Measurements from ENCODE around the gene HSPBP1.
A peak's percentile ranks its signal among the peaks of the same experiment; 100 is the strongest.

The HSPBP1 gene

DNA sequence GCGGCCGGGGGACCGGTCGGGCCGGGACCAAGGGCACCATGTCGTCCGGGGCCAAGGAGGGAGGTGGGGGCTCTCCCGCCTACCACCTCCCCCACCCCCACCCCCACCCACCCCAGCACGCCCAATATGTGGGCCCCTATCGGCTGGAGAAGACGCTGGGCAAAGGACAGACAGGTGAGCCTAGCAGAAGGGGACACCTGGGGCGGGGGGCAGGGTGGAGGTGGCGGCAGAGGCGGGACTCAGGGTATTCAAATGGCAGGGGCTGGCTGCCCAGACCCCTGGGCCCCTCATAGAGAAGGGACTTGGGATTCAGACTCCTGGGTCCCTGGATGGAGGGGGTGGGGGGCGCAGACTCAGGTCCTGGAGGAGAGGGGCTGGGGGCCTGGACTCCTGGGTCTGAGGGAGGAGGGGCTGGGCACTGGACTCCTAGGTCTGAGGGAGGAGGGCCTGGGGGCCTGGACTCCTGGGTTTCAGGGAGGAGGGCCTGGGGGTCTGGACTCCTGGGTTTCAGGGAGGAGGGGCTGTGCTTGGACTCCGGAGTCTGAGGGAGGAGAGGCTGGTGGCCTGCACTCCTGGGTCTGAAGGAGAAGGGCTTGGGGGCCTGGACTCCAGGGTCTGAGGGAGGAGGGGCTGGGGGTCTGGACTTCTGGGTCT is 4.6 kb upstream of the HSPBP1 start:
- peaks cover 21% of the 10 kb centered on the region for H3K4me1 ChIP-seq (ENCODE audit: low read length)
- H3F3A ChIP-seq (ENCODE audit: insufficient read depth, low read length), result peaks cover 9% of the 10 kb centered on the region
- H3K9me2 ChIP-seq (replicated peaks; ENCODE audit: insufficient read depth, low read length), result no peaks in the 10 kb centered on the region
- no peak overlapping the region for H3K9ac ChIP-seq (ENCODE audit: low read length)
- H3K27me3 ChIP-seq (replicated peaks; ENCODE audit: insufficient read depth, low read length), result no peaks in the 10 kb centered on the region
- no peak overlapping the region for H2AFZ ChIP-seq (ENCODE audit: low read length)
- H3K4me2 ChIP-seq (ENCODE audit: low read depth, low read length), result no peak overlapping the region
- H4K20me1 ChIP-seq (ENCODE audit: insufficient read depth, low read length), result no peaks in the 10 kb centered on the region
- H3K9me3 ChIP-seq (replicated peaks; ENCODE audit: insufficient read depth, low read length), result no peaks in the 10 kb centered on the region
- no peaks in the 10 kb centered on the region for H3K36me3 ChIP-seq (replicated peaks; ENCODE audit: insufficient read depth, low read length)
- H3K79me2 ChIP-seq (ENCODE audit: low read length), result peaks cover 3% of the 10 kb centered on the region
- no peak for TF ChIP-seq EZH2phosphoT487 (IDR thresholded peaks at IDR 0.05; ENCODE audit: low read length)
- TF ChIP-seq, protein P1, sequence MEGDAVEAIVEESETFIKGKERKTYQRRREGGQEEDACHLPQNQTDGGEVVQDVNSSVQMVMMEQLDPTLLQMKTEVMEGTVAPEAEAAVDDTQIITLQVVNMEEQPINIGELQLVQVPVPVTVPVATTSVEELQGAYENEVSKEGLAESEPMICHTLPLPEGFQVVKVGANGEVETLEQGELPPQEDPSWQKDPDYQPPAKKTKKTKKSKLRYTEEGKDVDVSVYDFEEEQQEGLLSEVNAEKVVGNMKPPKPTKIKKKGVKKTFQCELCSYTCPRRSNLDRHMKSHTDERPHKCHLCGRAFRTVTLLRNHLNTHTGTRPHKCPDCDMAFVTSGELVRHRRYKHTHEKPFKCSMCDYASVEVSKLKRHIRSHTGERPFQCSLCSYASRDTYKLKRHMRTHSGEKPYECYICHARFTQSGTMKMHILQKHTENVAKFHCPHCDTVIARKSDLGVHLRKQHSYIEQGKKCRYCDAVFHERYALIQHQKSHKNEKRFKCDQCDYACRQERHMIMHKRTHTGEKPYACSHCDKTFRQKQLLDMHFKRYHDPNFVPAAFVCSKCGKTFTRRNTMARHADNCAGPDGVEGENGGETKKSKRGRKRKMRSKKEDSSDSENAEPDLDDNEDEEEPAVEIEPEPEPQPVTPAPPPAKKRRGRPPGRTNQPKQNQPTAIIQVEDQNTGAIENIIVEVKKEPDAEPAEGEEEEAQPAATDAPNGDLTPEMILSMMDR (IDR thresholded peaks at IDR 0.05; ENCODE audit: low read length), result no peak
- no peak for TF ChIP-seq EZH2 (optimal IDR thresholded peaks at IDR 0.05; ENCODE audit: low read depth, low read length)
- H3K4me3 ChIP-seq (ENCODE audit: low read length), result no peak overlapping the region
- no peak overlapping the region for H3K27ac ChIP-seq (ENCODE audit: low read length)
- no peak for DNase-seq

DNA sequence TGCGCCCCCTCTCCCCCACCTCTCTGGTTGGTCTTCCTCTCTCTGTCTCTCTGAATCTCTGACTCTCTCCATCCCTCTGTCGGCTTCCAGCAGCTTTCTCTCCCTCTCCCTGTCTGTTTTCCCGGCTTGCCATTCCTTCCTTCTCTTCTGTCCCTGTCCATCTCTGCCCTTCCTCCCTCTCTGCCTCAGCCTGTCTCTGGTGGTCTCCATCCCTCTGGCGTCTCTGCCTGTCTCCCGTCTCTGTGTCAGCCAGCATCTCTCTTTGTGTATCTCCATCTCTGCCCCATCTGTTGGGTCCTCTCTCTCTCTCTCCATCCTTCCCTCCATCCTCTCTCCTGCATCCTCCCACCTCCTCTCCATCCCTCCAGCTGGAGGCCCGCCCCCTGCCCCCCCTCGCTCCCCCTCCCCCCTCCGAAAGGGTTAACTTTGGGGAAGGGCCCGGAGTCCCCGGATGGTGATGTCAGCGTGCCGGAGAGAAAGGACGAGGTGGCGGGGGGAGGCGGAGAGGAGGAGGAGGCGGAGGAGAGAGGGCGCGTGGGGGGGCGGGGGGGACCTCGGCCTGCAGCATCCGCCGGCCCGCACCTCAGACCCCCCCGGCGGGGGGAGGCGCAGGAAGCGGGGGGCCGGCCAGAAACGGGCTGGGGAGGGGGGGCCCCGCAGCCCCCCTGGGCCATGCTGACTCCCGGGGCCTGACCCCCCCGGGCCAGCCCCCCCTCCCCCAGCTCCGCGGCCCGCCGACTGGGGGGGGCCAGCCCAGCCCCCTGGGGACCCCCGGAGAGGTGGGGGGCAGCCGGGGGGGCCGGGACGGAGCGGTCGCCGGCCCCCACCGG is 3.9 kb upstream of the HSPBP1 start, which contains the start of gene BRSK1:
Gene BRSK1 (plus strand): TSS at position 450 of the 830 bp plus-strand sequence. CDS start 446 bp downstream, outside the sequence.
- H3K27ac ChIP-seq (ENCODE audit: low read length), result no peak within 1 kb of the TSS
- H4K20me1 ChIP-seq (ENCODE audit: insufficient read depth, low read length), result no peaks in the 10 kb centered on the region
- H3K9ac ChIP-seq (ENCODE audit: low read length), result peak within 1 kb of the TSS; percentile 27; the same call in 1 of the 2 replicates
- H3K9me2 ChIP-seq (replicated peaks; ENCODE audit: insufficient read depth, low read length), result no peaks in the 10 kb centered on the region
- H3K79me2 ChIP-seq (ENCODE audit: low read length), result peaks cover 11% of the 10 kb centered on the region
- DNase-seq, result no peak
- peaks cover 9% of the 10 kb centered on the region for H3F3A ChIP-seq (ENCODE audit: insufficient read depth, low read length)
- peak within 1 kb of the TSS; percentile 40 for H3K4me3 ChIP-seq (ENCODE audit: low read length)
- H3K4me1 ChIP-seq (ENCODE audit: low read length), result peaks cover 26% of the 10 kb centered on the region
- H2AFZ ChIP-seq (ENCODE audit: low read length), result peak within 1 kb of the TSS; percentile 93
- peak within 1 kb of the TSS; percentile 51; the same call in 1 of the 2 replicates for H3K4me2 ChIP-seq (ENCODE audit: low read depth, low read length)
- TF ChIP-seq EZH2 (optimal IDR thresholded peaks at IDR 0.05; ENCODE audit: low read depth, low read length) (no peak), EZH2phosphoT487 (IDR thresholded peaks at IDR 0.05; ENCODE audit: low read length) (no peak)
- TF ChIP-seq, protein P1 (IDR thresholded peaks at IDR 0.05; ENCODE audit: low read length), result no peak
- no peaks in the 10 kb centered on the region for H3K27me3 ChIP-seq (replicated peaks; ENCODE audit: insufficient read depth, low read length)
- no peaks in the 10 kb centered on the region for H3K9me3 ChIP-seq (replicated peaks; ENCODE audit: insufficient read depth, low read length)
- H3K36me3 ChIP-seq (replicated peaks; ENCODE audit: insufficient read depth, low read length), result no peaks in the 10 kb centered on the region

- H3K4me2 ChIP-seq (ENCODE audit: low read depth, low read length), result peak overlapping the region; percentile 97
- H3K79me2 ChIP-seq (ENCODE audit: low read length), result peaks cover 35% of the 10 kb centered on the region
- peak overlapping the region; percentile 89 for H3K27ac ChIP-seq (ENCODE audit: low read length)
- H3K9ac ChIP-seq (ENCODE audit: low read length), result peak overlapping the region; percentile 87
- H3K27me3 ChIP-seq (replicated peaks; ENCODE audit: insufficient read depth, low read length), result no peaks in the 10 kb centered on the region
- H2AFZ ChIP-seq (ENCODE audit: low read length), result 0 out of 2 replicates have a peak overlapping the region, but pooled peaks have one; percentile 60
- no peaks in the 10 kb centered on the region for H3K36me3 ChIP-seq (replicated peaks; ENCODE audit: insufficient read depth, low read length)
- H3K4me3 ChIP-seq (ENCODE audit: low read length), result peak overlapping the region; percentile 100
- H3K4me1 ChIP-seq (ENCODE audit: low read length), result peaks cover 51% of the 10 kb centered on the region
- peaks cover 34% of the 10 kb centered on the region for H3F3A ChIP-seq (ENCODE audit: insufficient read depth, low read length)
- DNase-seq, result no peak
- H4K20me1 ChIP-seq (ENCODE audit: insufficient read depth, low read length), result no peaks in the 10 kb centered on the region
- TF ChIP-seq EZH2 (optimal IDR thresholded peaks at IDR 0.05; ENCODE audit: low read depth, low read length), result no peak
- TF ChIP-seq EZH2phosphoT487 (IDR thresholded peaks at IDR 0.05; ENCODE audit: low read length), result no peak
- TF ChIP-seq, protein P1 (IDR thresholded peaks at IDR 0.05; ENCODE audit: low read length), result no peak
- H3K9me3 ChIP-seq (replicated peaks; ENCODE audit: insufficient read depth, low read length), result no peaks in the 10 kb centered on the region
- H3K9me2 ChIP-seq (replicated peaks; ENCODE audit: insufficient read depth, low read length), result no peaks in the 10 kb centered on the region
Measured at GRCh38 chr19:55279340-55279739, 570 bp downstream of the HSPBP1 start.

Data from MM.1S (cell line).